Mesenchymal stem cell (in vitro differentiated cells and primary cell): ENCODE measurements around the gene SV2C.

Experiments used
- DNase-seq: peaks from one replicate; pipeline ENCODE4 v3.0.0-alpha.2; 2013
- H2AFZ ChIP-seq: one replicate; pipeline ENCODE4 v1.6.1; 2013; ENCODE audit warnings: low read depth, mild to moderate bottlenecking, control low read depth, inconsistent platforms, low read length, moderate library complexity
- H2AK5ac ChIP-seq: 2 replicates; pipeline ENCODE4 v1.6.1; 2013; ENCODE audit warnings: low read length, moderate library complexity, mild to moderate bottlenecking, inconsistent platforms; ENCODE audit not compliant: severe bottlenecking
- H2BK120ac ChIP-seq: one replicate; pipeline ENCODE4 v1.6.1; 2013; ENCODE audit warnings: low read depth, mild to moderate bottlenecking, inconsistent platforms, low read length, moderate library complexity
- H2BK12ac ChIP-seq, 2 experiments: one replicate each; pipeline ENCODE4 v1.6.1; 2013; ENCODE audit warnings: inconsistent platforms in 2 of 2, low read length in 2 of 2, mild to moderate bottlenecking in 2 of 2, moderate library complexity in 2 of 2, control low read depth in 1 of 2
- H2BK15ac ChIP-seq: one replicate; pipeline ENCODE4 v1.6.1; 2013; ENCODE audit warnings: mild to moderate bottlenecking, low read depth, inconsistent platforms; ENCODE audit not compliant: poor library complexity, severe bottlenecking
- H2BK5ac ChIP-seq: 2 replicates; pipeline ENCODE4 v1.6.1; 2013; ENCODE audit warnings: low read depth, mild to moderate bottlenecking, low read length, control low read depth, inconsistent platforms; ENCODE audit not compliant: poor library complexity, severe bottlenecking
- H3K14ac ChIP-seq, 2 experiments: one replicate each; pipeline ENCODE4 v1.6.1; 2013; ENCODE audit warnings: inconsistent platforms in 2 of 2, low read length in 2 of 2, control low read depth in 1 of 2, mild to moderate bottlenecking in 1 of 2, moderate library complexity in 1 of 2
- H3K18ac ChIP-seq, 2 experiments: one replicate each; pipeline ENCODE4 v1.6.1; 2013; ENCODE audit warnings: inconsistent platforms in 2 of 2, low read length in 2 of 2, control low read depth in 1 of 2, low read depth in 1 of 2, mild to moderate bottlenecking in 1 of 2
- H3K23ac ChIP-seq, 2 experiments: one replicate each; pipeline ENCODE4 v1.6.1; 2013; ENCODE audit warnings: inconsistent platforms in 2 of 2, low read length in 2 of 2, mild to moderate bottlenecking in 2 of 2, moderate library complexity in 2 of 2, control low read depth in 1 of 2
- H3K27ac ChIP-seq: 2 replicates; pipeline ENCODE4 v1.5.1; 2013; ENCODE audit warnings: mild to moderate bottlenecking, moderate library complexity, low read length, control low read depth, inconsistent platforms; ENCODE audit not compliant: poor library complexity, severe bottlenecking
- H3K27me3 ChIP-seq, 2 experiments: 2 replicates each; pipeline versions ENCODE4 v1.6.1 to v1.7.0; 2013; ENCODE audit warnings: low read length in 2 of 2, mild to moderate bottlenecking in 2 of 2, moderate library complexity in 2 of 2, control low read depth in 1 of 2, inconsistent platforms in 1 of 2; ENCODE audit not compliant: control insufficient read depth in 1 of 2, insufficient read depth in 1 of 2
- H3K36me3 ChIP-seq, 2 experiments: 2 replicates each; pipeline versions ENCODE4 v1.6.1 to v1.7.0; 2013; ENCODE audit warnings: low read length in 2 of 2, control low read depth in 1 of 2, inconsistent platforms in 1 of 2, low read depth in 1 of 2, mild to moderate bottlenecking in 1 of 2; ENCODE audit not compliant: insufficient read depth in 2 of 2, control insufficient read depth in 1 of 2
- H3K4ac ChIP-seq, 2 experiments: one replicate each; pipeline ENCODE4 v1.6.1; 2013; ENCODE audit warnings: inconsistent platforms in 2 of 2, low read length in 2 of 2, mild to moderate bottlenecking in 2 of 2, moderate library complexity in 2 of 2, control low read depth in 1 of 2, low read depth in 1 of 2
- H3K4me1 ChIP-seq: 2 replicates; pipeline ENCODE4 v1.6.1; 2013; ENCODE audit warnings: low read depth, low read length, control low read depth; ENCODE audit not compliant: control insufficient read depth, insufficient read depth
- H3K4me2 ChIP-seq: 2 replicates; pipeline ENCODE4 v1.6.1; 2013; ENCODE audit warnings: low read length, mild to moderate bottlenecking, inconsistent platforms; ENCODE audit not compliant: poor library complexity, severe bottlenecking
- H3K4me3 ChIP-seq, 2 experiments: 2 replicates each; pipeline versions ENCODE4 v1.5.1 to v1.7.0; 2013; ENCODE audit warnings: low read length in 2 of 2, mild to moderate bottlenecking in 2 of 2, control low read depth in 1 of 2, low read depth in 1 of 2; ENCODE audit not compliant: insufficient read depth in 1 of 2
- H3K79me1 ChIP-seq: replicated peaks from 2 replicates; pipeline ENCODE4 v1.6.1; 2013; ENCODE audit warnings: mild to moderate bottlenecking, control low read depth, low read length, inconsistent platforms; ENCODE audit not compliant: poor library complexity, severe bottlenecking
- H3K9ac ChIP-seq: 2 replicates; pipeline ENCODE4 v1.7.0; 2013; ENCODE audit warnings: mild to moderate bottlenecking, low read length, moderate library complexity
- H3K9me3 ChIP-seq: 2 replicates; pipeline ENCODE4 v1.7.0; 2013; ENCODE audit warnings: mild to moderate bottlenecking, low read length; ENCODE audit not compliant: control insufficient read depth
- H4K8ac ChIP-seq: one replicate; pipeline ENCODE4 v1.6.1; 2013; ENCODE audit warnings: inconsistent platforms, mild to moderate bottlenecking, low read length, moderate library complexity
- H4K91ac ChIP-seq: one replicate; pipeline ENCODE4 v1.6.1; 2013; ENCODE audit warnings: mild to moderate bottlenecking, low read length, inconsistent platforms
- WGBS: methylation state at CpG from one replicate; pipeline ENCODE4 v1.1.7; 2013; ENCODE audit warnings: mixed read lengths; 5-methylcytosine and 5-hydroxymethylcytosine counted together

Gene SV2C

DNA sequence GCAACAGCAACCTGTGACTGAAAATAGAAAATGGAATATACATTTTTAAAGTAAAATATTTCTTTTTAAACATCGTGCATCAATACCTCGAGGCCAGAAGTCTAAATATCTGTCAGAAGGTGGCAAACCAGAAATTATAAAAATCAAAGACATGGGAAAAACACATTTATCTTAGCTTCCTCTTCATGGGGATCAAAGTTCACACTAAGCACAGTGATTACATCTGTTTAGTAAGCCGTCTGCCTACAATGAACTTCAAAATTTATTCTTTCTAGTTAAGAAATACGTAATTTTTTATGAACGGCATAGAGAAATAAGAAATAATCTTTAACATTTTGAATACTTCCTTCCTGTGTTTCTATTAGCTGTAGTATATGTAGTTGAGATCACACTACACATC, 17.9 kb upstream of the SV2C start:
- no peaks in the 10 kb centered on the region for H3K79me1 ChIP-seq

DNA sequence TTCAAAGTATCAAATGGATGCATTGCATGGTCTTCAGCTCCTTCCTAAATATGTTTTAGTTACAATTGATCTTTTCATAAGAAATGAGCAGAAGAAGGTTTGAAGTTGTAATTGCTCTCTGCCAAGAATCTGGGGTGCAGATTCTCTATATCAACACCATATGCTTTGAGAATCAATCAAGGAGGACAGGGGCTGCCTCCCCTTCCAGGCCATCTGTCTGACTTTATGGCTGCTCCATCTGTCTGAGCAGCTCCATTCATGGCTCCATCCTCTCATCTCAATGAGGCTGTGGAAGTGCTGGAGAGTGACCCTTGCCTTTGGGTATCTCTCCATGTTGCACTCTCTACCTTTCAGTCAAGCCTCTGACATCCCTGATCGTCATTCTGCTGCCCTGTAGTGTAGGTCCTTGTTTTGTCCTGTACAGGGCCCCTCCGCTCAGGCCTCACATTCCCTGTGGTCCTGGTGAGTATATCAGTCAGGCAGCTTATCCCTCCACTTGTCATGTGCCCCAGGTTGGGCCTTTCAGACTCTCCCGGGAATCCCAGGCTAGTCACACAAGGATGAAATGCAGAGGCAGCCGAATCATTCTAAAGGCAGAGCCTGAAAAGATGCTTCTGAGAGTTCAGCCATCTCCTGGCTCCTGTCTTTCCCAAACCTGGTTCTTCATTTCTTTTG, 14.0 kb upstream of the SV2C start:
- Histone ChIP-seq H3K23ac (no peak overlapping the region), H3K9me3 (no peaks in the 10 kb centered on the region), H3K18ac (no peak overlapping the region), H3K79me1 (no peaks in the 10 kb centered on the region), H2BK15ac (no peak overlapping the region), H2AFZ (no peak overlapping the region), H2AK5ac (no peak overlapping the region), H3K27me3 (peaks cover 0 to 17% of the 10 kb centered on the region in 2 experiments), H2BK120ac (no peak overlapping the region), H3K36me3 (no peaks in the 10 kb centered on the region), H3K4me2 (no peak overlapping the region), H3K4me3 (no peak overlapping the region), H2BK5ac (no peak overlapping the region), H4K91ac (no peak overlapping the region), H3K9ac (no peak overlapping the region), H4K8ac (no peak overlapping the region), H3K4me1 (no peaks in the 10 kb centered on the region), H3K27ac (no peak overlapping the region), H3K14ac (no peak overlapping the region), H2BK12ac (no peak overlapping the region), H3K4ac (no peak overlapping the region)
- 77% methylated on average over 4 of the region's 4 CpGs for WGBS
- no peak for DNase-seq

More for the DNA sequence above, 17.9 kb upstream of the SV2C start:
- H2BK12ac ChIP-seq = no peak overlapping the region
- H3K27ac ChIP-seq = no peak overlapping the region
- no peak overlapping the region for H2BK15ac ChIP-seq
- 79% methylated on average over 2 of the region's 5 CpGs for WGBS
- H3K23ac ChIP-seq = no peak overlapping the region
- H3K27me3 ChIP-seq = peaks cover 0 to 4% of the 10 kb centered on the region in 2 experiments
- no peak overlapping the region for H4K8ac ChIP-seq
- H4K91ac ChIP-seq = no peak overlapping the region
- H3K4me2 ChIP-seq = no peak overlapping the region
- no peak overlapping the region for H3K4me3 ChIP-seq
- no peak overlapping the region for H3K14ac ChIP-seq
- H3K36me3 ChIP-seq = no peaks in the 10 kb centered on the region
- no peak overlapping the region for H2AK5ac ChIP-seq
- H2BK5ac ChIP-seq = no peak overlapping the region
- H3K18ac ChIP-seq = no peak overlapping the region
- H3K4ac ChIP-seq = no peak overlapping the region
- no peak for DNase-seq
- no peaks in the 10 kb centered on the region for H3K9me3 ChIP-seq
- no peak overlapping the region for H2BK120ac ChIP-seq
- no peak overlapping the region for H2AFZ ChIP-seq
- no peak overlapping the region for H3K9ac ChIP-seq
- H3K4me1 ChIP-seq = no peaks in the 10 kb centered on the region

- H3K4ac ChIP-seq = no peak overlapping the region
- H3K14ac ChIP-seq = no peak overlapping the region
- no peak overlapping the region for H2AFZ ChIP-seq
- no peaks in the 10 kb centered on the region for H3K36me3 ChIP-seq
- no peaks in the 10 kb centered on the region for H3K79me1 ChIP-seq
- no peak overlapping the region for H3K27ac ChIP-seq
- no peak for DNase-seq
- H4K91ac ChIP-seq = no peak overlapping the region
- H3K18ac ChIP-seq = no peak overlapping the region
- no peak overlapping the region for H3K23ac ChIP-seq
- H2BK15ac ChIP-seq = no peak overlapping the region
- no peak overlapping the region for H4K8ac ChIP-seq
- H2BK12ac ChIP-seq = no peak overlapping the region
- H3K4me3 ChIP-seq = no peak overlapping the region
- no peaks in the 10 kb centered on the region for H3K9me3 ChIP-seq
- WGBS = 53% methylated on average over 2 of the region's 2 CpGs
- H3K4me1 ChIP-seq = no peaks in the 10 kb centered on the region
- H2BK120ac ChIP-seq = no peak overlapping the region
- H3K9ac ChIP-seq = no peak overlapping the region
- no peak overlapping the region for H3K4me2 ChIP-seq
- no peak overlapping the region for H2AK5ac ChIP-seq
- no peak overlapping the region for H2BK5ac ChIP-seq
- H3K27me3 ChIP-seq = peaks cover 3 to 53% of the 10 kb centered on the region in 2 experiments
These were observed 8.6 kb upstream of the SV2C start for GRCh38 chr5:76074487-76075065.

DNA sequence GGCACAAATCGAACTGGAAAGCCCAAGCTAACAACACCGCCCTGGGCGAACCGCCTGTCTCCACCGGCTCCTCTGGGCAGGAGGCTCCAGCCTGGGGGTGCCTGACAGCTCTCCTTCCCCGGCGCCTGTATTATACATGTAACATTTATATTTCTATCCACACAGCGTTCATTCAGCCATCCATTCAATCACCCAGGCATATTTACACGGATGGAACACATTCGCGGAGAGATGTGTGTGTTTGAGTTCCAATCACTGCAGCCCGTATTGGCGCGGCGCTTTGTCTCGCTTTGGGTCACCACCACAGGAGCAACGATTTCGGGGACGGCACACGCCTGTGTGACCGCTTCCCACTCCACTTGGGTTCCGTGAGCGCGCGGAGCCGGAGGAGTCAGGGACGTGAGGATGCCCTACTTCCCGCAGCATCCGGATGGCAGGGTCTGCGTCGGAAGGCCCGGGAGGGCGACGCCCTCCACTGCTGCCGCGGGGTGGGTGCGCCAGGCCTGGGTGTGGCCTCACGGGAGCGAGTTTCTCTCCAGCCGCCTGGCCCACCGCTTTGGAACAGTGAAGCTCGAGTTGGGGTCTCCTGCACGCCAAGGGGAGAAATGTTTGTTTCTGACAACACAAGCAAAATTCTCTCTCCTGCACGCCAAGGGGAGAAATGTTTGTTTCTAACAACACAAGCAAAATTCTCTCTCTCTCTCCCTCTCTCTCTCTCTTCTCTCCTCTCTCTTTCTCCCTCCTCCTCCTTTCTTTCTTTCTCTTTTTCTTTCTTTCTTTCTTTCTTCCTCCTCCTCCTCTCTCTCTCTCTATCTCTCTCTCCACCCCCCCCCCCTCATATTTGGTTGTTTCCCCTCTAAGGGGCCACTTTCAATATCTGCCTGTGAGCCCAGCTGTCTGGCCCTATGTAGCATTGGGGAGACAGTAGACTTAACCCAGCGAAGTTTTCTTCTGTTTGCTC, 1.1 kb upstream of the SV2C start:
- WGBS = 5% methylated on average over 45 of the region's 45 CpGs
- Histone ChIP-seq H3K36me3 (no peaks in the 10 kb centered on the region), H3K4ac (no peak overlapping the region), H3K9me3 (no peaks in the 10 kb centered on the region), H3K27ac (no peak overlapping the region), H3K18ac (no peak overlapping the region), H2AK5ac (no peak overlapping the region), H2BK12ac (no peak overlapping the region), H4K91ac (no peak overlapping the region), H3K4me2 (peak overlapping the region; percentile 32), H3K9ac (no peak overlapping the region), H3K14ac (no peak overlapping the region), H2BK5ac (no peak overlapping the region), H3K4me3 (no peak overlapping the region), H2BK15ac (no peak overlapping the region), H2AFZ (no peak overlapping the region), H2BK120ac (no peak overlapping the region), H4K8ac (no peak overlapping the region), H3K23ac (no peak overlapping the region), H3K4me1 (peaks cover 27% of the 10 kb centered on the region), H3K27me3 (peaks cover 64 to 83% of the 10 kb centered on the region in 2 experiments), H3K79me1 (no peaks in the 10 kb centered on the region)
- DNase-seq = no peak
